DMS79 treated with DMSO at 0.1 percent for 48 hours (cell line): Measurements from ENCODE around the gene MED12L.

Experiments used
- DNase-seq: peaks from one replicate; lab custom pipeline; 2025; lab: John Stamatoyannopoulos, UW

The MED12L gene

GRCh38 chr3:151182349-151183079, 97.0 kb downstream of the MED12L start:
- no peak for DNase-seq

GRCh38 chr3:151183265-151183671, 97.8 kb downstream of the MED12L start:
- DNase-seq, result no peak

GRCh38 chr3:151191095-151191494, 105.6 kb downstream of the MED12L start:
- no peak for DNase-seq

- no peak for DNase-seq
These were observed 107.1 kb downstream of the MED12L start for GRCh38 chr3:151192545-151192944.

GRCh38 chr3:151195826-151196225, 110.4 kb downstream of the MED12L start:
- no peak for DNase-seq

GRCh38 chr3:151196434-151196833, 111.0 kb downstream of the MED12L start:
- no peak for DNase-seq

- DNase-seq, result no peak
These were observed 111.8 kb downstream of the MED12L start for GRCh38 chr3:151197228-151197627.

GRCh38 chr3:151197981-151198767, 112.7 kb downstream of the MED12L start:
- no peak for DNase-seq

DNA sequence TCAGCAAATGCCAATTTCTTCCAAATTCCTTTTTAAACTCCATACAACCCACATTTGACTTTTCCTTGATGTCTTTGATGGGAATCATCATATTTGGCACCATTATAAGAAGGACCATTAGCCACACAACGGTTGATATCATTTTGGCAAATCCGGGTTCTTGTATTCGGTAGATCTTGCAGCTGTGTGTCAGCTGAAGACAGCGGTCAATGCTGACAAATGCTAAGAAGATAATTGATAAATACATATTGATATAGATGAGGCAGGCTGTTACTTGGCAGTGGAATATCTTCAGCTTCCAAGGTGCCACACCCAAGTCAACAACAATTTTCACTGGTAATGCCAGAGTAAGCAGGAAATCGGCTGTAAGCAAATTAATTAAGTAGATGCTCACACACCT, 113.4 kb downstream of the MED12L start:
- no peak for DNase-seq

- DNase-seq, result no peak
These were observed 114.3 kb downstream of the MED12L start for GRCh38 chr3:151199554-151200438.

- DNase-seq, result no peak
These were observed 115.1 kb downstream of the MED12L start for GRCh38 chr3:151200586-151200985.

DNA sequence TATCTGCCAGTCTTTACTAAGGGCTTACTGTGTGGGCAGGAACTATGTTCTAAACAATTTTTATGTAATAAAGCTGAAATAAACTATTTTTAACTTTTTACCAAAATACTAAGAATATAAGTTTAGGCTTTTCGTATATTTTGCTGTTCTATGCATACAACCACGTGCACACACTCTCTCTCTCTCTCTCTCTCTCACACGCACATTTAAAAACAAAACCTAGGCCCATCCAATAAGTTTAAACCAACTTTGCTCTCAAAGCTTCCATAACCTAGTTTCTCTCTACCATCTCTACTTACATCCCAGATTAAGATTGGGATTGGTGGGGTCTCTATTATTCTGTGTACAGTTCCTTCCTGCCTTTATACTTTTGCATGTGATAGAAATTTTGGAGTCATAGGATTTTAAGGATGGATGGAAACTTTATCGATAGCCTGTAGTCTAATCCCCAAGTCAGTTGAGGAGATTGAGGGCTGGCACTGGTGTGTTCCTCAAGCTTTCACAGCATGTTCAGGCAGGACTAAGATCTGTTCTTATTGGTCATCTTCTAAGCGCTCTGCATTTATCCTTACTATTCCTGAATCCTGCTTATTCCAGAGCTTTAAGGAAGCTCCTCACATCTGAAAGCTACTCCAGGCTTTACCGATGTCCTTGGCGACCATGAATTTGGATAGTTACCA, 115.7 kb downstream of the MED12L start:
- DNase-seq, result no peak

DNA sequence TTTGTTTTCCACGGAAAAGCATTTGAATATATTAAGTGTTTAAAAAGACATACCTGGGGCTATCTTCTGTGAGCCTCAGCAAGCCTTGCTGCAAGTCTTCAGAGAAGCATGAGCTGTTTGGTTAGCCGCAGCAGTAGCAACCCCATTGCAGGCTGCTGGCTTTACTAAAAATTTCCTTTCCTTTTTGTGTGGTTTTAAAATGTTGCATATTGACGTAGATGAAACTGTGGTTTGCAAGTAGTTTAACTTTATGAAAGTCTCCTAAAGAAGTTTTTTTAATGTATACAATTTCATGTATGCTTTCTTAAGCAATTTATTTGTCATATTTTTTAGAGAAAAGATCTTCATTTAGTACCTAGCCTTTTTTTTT, 117.6 kb downstream of the MED12L start, which contains the start of gene GPR171:
TSS of gene GPR171 (minus strand) at position 166 of the 370 bp plus-strand sequence. CDS start 3,830 bp downstream, outside the sequence.
- no peak for DNase-seq

GRCh38 chr3:151204530-151205402, 119.3 kb downstream of the MED12L start:
- no peak for DNase-seq

GRCh38 chr3:151205482-151205881, 120.0 kb downstream of the MED12L start:
- DNase-seq, result no peak

GRCh38 chr3:151206201-151206600, 120.7 kb downstream of the MED12L start:
- no peak for DNase-seq

GRCh38 chr3:151209654-151210053, 124.2 kb downstream of the MED12L start:
- DNase-seq, result no peak

- no peak for DNase-seq
These were observed 125.4 kb downstream of the MED12L start for GRCh38 chr3:151210676-151211381.

- no peak for DNase-seq
These were observed 127.7 kb downstream of the MED12L start for GRCh38 chr3:151213151-151213550.

GRCh38 chr3:151213881-151214280, 128.4 kb downstream of the MED12L start:
- DNase-seq, result no peak
